ENCODE data around the gene ZC2HC1B.

ZC2HC1B gene

DNA sequence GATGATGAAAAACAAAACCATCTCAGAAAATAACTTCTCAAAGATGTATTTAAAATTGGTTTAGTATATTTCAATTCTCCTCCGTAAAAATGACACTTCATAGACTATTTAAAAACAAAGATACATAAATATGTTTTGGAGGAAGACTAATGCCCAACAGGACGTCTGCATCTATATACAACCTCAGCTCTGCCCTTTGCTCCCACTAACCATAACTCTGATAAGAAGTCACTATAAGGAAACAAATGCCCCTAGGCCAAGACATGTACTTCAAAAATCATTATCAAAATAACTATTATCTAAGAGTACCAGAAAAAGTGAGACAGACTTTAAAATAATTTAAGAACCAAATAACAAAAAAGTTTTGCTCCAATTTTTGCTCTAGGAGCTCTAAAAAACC is 120.4 kb downstream of the ZC2HC1B start:
- TF ChIP-seq CTCF (IDR thresholded peaks at IDR 0.05; ENCODE audit: insufficient read depth, missing control alignments) = no peak
- DNase-seq (ENCODE audit: insufficient read length, low spot score) (no peak), FAIRE-seq (no peak)

DNA sequence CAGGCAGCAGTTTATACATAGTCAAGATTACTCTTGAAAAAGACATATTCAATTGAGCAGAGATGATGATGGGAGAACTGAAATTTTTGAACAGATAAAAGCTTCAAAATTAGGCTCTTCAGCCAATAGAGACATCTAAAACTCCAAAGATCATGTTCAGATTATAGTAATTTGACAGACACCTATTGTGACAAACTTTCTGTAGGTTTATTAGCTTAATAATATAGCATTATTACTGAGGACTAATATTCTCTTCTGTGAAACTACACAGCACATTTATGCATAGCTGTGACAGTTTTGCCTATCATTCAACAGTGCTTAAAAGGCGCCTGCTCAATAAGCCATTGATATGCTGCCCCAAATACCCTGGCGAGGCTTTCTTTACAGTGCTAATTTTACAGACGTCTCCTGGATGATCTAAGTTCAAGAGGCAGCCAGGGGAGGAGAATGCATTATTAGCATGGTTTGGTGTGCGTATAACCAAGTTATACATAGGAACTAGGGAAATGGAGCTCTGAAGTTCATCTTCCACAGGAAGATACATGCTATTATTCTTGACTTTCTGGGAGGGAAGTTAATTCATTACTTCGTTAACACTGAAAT is 122.3 kb downstream of the ZC2HC1B start:
- FAIRE-seq (no peak), DNase-seq (ENCODE audit: insufficient read length, low spot score) (no peak)
- no peak for TF ChIP-seq CTCF (IDR thresholded peaks at IDR 0.05; ENCODE audit: insufficient read depth, missing control alignments)

Measured in D721Med (cell line).